ENCODE data around the gene ROBO1. TPM values are rescaled to one million over a fixed set of nuclear protein-coding genes. Genes with fewer than 3 reads are reported as not detected.

ROBO1 gene
- total and polyA plus RNA-seq, 2 of the 8 experiments (the other 6 are each of a cell fraction or from before 2014, with no cell fraction given): 51.4 to 91.0 TPM

- H2AFZ ChIP-seq (ENCODE audit: low read length): no peak overlapping the region
- DNase-seq (ENCODE audit: low read depth in 1 of 2, low spot score in 2 of 2) (no peak), FAIRE-seq (no peak)
- no peak overlapping the region for H3K9ac ChIP-seq (replicated peaks in 1 of 4; ENCODE audit: extremely low read depth in 1 of 4, low read depth in 3 of 4, low read length in 3 of 4)
- no peak overlapping the region for H3K4ac ChIP-seq (replicated peaks; ENCODE audit: insufficient read length, low read depth, low read length)
- no peak overlapping the region for H4K5ac ChIP-seq (ENCODE audit: insufficient read length, low read depth, low read length)
- no peak overlapping the region for H2BK5ac ChIP-seq (ENCODE audit: low read depth, low read length)
- no peaks in the 10 kb centered on the region for H3K23me2 ChIP-seq (ENCODE audit: low read depth, low read length)
- no peak overlapping the region for H2BK12ac ChIP-seq (ENCODE audit: low read depth, low read length)
- H3K56ac ChIP-seq (replicated peaks; ENCODE audit: insufficient read length, low read depth, low read length): no peak overlapping the region
- no peak overlapping the region for H4K8ac ChIP-seq (ENCODE audit: extremely low read depth, insufficient read depth, low read length)
- no peak overlapping the region for H2BK20ac ChIP-seq (ENCODE audit: low read length)
- H3K4me3 ChIP-seq (ENCODE audit: extremely low read depth in 1 of 4, insufficient read depth in 2 of 4, low read depth in 3 of 4, low read length in 4 of 4): no peak overlapping the region
- no peaks in the 10 kb centered on the region for H3K79me2 ChIP-seq (ENCODE audit: control insufficient read depth in 1 of 2, insufficient read depth in 2 of 2, low read length in 2 of 2)
- no peaks in the 10 kb centered on the region for H3K4me1 ChIP-seq (replicated peaks in 1 of 4; ENCODE audit: control insufficient read depth in 3 of 4, insufficient read depth in 4 of 4, low read length in 3 of 4)
- no peak overlapping the region for H2AK5ac ChIP-seq (ENCODE audit: low read depth, low read length)
- no peak overlapping the region for H4K91ac ChIP-seq (replicated peaks; ENCODE audit: insufficient read length, low read length)
- H3K79me1 ChIP-seq (ENCODE audit: low read depth, low read length): no peaks in the 10 kb centered on the region
- peaks cover 0 to 2% of the 10 kb centered on the region in 2 experiments; a peak in 1 of 4 replicates for H3K9me3 ChIP-seq (ENCODE audit: insufficient read depth in 2 of 2, low read depth in 1 of 2, low read length in 1 of 2)
- H3K27me3 ChIP-seq (replicated peaks in 1 of 4; ENCODE audit: control insufficient read depth in 3 of 4, extremely low read depth in 1 of 4, insufficient read depth in 3 of 4, low read length in 3 of 4): no peaks in the 10 kb centered on the region
- TF ChIP-seq SAP30 (IDR thresholded peaks at IDR 0.05; ENCODE audit: insufficient read depth, insufficient replicate concordance, low read length): no peak
- TF ChIP-seq GTF2F1 (IDR thresholded peaks at IDR 0.05; ENCODE audit: borderline replicate concordance, low read depth, low read length): no peak
- TF ChIP-seq JUND (IDR thresholded peaks at IDR 0.05; ENCODE audit: low read length): no peak
- TF ChIP-seq ASH2L (IDR thresholded peaks at IDR 0.05; ENCODE audit: low read length): no peak
- no peak for TF ChIP-seq ATF3 (IDR thresholded peaks at IDR 0.05; ENCODE audit: insufficient read depth, low read depth, low read length)
- TF ChIP-seq CHD1 (IDR thresholded peaks at IDR 0.05; ENCODE audit: low read depth, low read length): no peak
- TF ChIP-seq HDAC6 (IDR thresholded peaks at IDR 0.05; ENCODE audit: low read depth, low read length): no peak
- TF ChIP-seq USF2 (IDR thresholded peaks at IDR 0.05; ENCODE audit: low read length): no peak
- TF ChIP-seq POLR2AphosphoS5 (IDR thresholded peaks at IDR 0.05; ENCODE audit: low read depth, low read length): no peak
- no peak for TF ChIP-seq KDM1A (IDR thresholded peaks at IDR 0.05; ENCODE audit: borderline replicate concordance, low read length)
- TF ChIP-seq RNF2 (IDR thresholded peaks at IDR 0.05; ENCODE audit: borderline replicate concordance, low read depth, low read length, missing control alignments, poor library complexity, severe bottlenecking): no peak
- TF ChIP-seq CHD2 (IDR thresholded peaks at IDR 0.05; ENCODE audit: low read length): no peak
- TF ChIP-seq CREB1 (IDR thresholded peaks at IDR 0.05): no peak
- TF ChIP-seq TAF1 (IDR thresholded peaks at IDR 0.05; ENCODE audit: low read depth, low read length): no peak
- TF ChIP-seq FOSL1 (IDR thresholded peaks at IDR 0.05; ENCODE audit: insufficient read depth, low read depth, low read length): no peak
- ChIA-PET POLR2A (ENCODE audit: partially characterized antibody) (no interaction called here), CTCF (ENCODE audit: partially characterized antibody) (no interaction called here)
- no peak overlapping the region for H2BK15ac ChIP-seq (ENCODE audit: low read length)
- no peak overlapping the region for H2BK120ac ChIP-seq (replicated peaks; ENCODE audit: low read depth, low read length)
- no peak overlapping the region for H3K18ac ChIP-seq (ENCODE audit: extremely low read depth, low read length)
- no peaks in the 10 kb centered on the region for H3K36me3 ChIP-seq (ENCODE audit: control insufficient read depth in 2 of 4, insufficient read depth in 4 of 4, low read length in 3 of 4)
- H3K4me2 ChIP-seq (ENCODE audit: insufficient read depth in 1 of 2, low read depth in 2 of 2, low read length in 2 of 2): no peak overlapping the region
- no peak overlapping the region for H3K23ac ChIP-seq (ENCODE audit: insufficient read length)
- no peak overlapping the region for H3K27ac ChIP-seq (ENCODE audit: low read depth, low read length)
- no peak overlapping the region for H3K14ac ChIP-seq (ENCODE audit: insufficient read length)
- no peaks in the 10 kb centered on the region for H4K20me1 ChIP-seq (replicated peaks in 1 of 2; ENCODE audit: control insufficient read depth in 1 of 2, insufficient read depth in 2 of 2, low read length in 2 of 2)
Observed at GRCh38 chr3:79094654-79095053, 673.1 kb downstream of the ROBO1 start.
